ENCODE measurements around the gene SUPT7L.
"Not testable (repeated sequence)": the region's sequence is repeated elsewhere in the genome, so short reads cannot be mapped to it uniquely, and the experiment has no call there.

GRCh38 chr2:27626323-27626722 is 37.1 kb downstream of the SUPT7L start:
- TF ChIP-seq ZNF302 (tag by site-specific recombination; IDR thresholded peaks at IDR 0.05; ENCODE audit: low read depth); CTCF (tag by site-specific recombination; IDR thresholded peaks at IDR 0.05); ZNF18 (tag by site-specific recombination; IDR thresholded peaks at IDR 0.05); ZFP41 (tag by site-specific recombination; IDR thresholded peaks at IDR 0.05; ENCODE audit: borderline replicate concordance); ZNF629 (tag by site-specific recombination; IDR thresholded peaks at IDR 0.05); KLF10 (tag by site-specific recombination; IDR thresholded peaks at IDR 0.05); ZNF544 (tag by site-specific recombination; IDR thresholded peaks at IDR 0.05); ZNF785 (tag by site-specific recombination; IDR thresholded peaks at IDR 0.05); REST (tag by site-specific recombination; IDR thresholded peaks at IDR 0.05); ZBTB21 (tag by site-specific recombination; IDR thresholded peaks at IDR 0.05); YY1 (tag by site-specific recombination; IDR thresholded peaks at IDR 0.05); SETDB1 (IDR thresholded peaks at IDR 0.05; ENCODE audit: insufficient read length, low read length); ZNF776 (tag by site-specific recombination; IDR thresholded peaks at IDR 0.05; ENCODE audit: borderline replicate concordance); ZNF473 (tag by site-specific recombination; IDR thresholded peaks at IDR 0.05): not testable (repeated sequence)

Data from HEK293 (cell line).